Measurements from ENCODE around the gene POU2F3.
A peak's percentile ranks its signal among the peaks of the same experiment; 100 is the strongest.

Gene POU2F3

DNA sequence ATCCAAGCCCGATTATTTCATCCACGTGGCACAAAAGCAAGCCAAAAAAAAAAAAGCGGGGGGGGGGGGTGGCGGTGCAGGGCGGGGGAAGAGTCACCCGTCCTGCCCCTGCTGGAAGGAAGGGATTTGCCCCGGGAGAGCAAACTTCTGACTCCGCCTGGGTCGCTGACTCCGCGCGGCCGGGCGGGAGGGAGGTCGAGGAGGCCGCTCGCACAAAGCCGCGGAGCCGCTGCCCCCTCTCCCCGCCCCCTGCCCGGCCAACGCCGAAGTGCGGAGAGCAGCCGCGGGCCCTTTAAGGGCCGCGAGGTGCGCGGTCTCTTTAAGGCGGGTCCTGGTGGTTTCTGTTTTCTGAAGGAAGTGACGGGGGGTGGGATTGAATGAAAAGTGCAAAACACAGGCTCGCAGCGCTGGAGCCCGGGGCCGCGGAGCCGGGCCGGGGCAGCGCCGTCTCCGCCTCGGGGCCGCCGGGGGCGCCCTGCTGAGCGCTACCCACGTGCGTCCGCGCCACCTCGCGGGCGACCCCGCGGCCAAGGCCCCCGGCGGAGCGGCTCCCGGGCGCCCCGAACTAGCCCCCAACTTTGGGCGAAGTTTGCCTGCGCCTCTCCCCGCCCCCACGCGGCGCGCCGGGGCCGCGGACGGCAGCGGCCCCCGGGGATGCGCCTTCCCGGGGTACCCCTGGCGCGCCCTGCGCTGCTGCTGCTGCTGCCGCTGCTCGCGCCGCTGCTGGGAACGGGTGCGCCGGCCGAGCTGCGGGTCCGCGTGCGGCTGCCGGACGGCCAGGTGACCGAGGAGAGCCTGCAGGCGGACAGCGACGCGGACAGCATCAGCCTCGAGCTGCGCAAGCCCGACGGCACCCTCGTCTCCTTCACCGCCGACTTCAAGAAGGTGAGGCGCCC is 29.1 kb upstream of the POU2F3 start, which contains the start of gene OAF:
TSS of gene OAF (plus strand) at position 407 of the 896 bp plus-strand sequence. CDS start at position 655, 248 bp downstream.
- peak; percentile 78 for DNase-seq (ENCODE audit: low read depth)
- H3K4me3 ChIP-seq (ENCODE audit: low read length), result peak within 1 kb of the TSS; percentile 58
- TF ChIP-seq, protein P1, sequence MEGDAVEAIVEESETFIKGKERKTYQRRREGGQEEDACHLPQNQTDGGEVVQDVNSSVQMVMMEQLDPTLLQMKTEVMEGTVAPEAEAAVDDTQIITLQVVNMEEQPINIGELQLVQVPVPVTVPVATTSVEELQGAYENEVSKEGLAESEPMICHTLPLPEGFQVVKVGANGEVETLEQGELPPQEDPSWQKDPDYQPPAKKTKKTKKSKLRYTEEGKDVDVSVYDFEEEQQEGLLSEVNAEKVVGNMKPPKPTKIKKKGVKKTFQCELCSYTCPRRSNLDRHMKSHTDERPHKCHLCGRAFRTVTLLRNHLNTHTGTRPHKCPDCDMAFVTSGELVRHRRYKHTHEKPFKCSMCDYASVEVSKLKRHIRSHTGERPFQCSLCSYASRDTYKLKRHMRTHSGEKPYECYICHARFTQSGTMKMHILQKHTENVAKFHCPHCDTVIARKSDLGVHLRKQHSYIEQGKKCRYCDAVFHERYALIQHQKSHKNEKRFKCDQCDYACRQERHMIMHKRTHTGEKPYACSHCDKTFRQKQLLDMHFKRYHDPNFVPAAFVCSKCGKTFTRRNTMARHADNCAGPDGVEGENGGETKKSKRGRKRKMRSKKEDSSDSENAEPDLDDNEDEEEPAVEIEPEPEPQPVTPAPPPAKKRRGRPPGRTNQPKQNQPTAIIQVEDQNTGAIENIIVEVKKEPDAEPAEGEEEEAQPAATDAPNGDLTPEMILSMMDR (IDR thresholded peaks at IDR 0.05; ENCODE audit: insufficient read depth, low read depth, low read length, missing control alignments), result no peak

DNA sequence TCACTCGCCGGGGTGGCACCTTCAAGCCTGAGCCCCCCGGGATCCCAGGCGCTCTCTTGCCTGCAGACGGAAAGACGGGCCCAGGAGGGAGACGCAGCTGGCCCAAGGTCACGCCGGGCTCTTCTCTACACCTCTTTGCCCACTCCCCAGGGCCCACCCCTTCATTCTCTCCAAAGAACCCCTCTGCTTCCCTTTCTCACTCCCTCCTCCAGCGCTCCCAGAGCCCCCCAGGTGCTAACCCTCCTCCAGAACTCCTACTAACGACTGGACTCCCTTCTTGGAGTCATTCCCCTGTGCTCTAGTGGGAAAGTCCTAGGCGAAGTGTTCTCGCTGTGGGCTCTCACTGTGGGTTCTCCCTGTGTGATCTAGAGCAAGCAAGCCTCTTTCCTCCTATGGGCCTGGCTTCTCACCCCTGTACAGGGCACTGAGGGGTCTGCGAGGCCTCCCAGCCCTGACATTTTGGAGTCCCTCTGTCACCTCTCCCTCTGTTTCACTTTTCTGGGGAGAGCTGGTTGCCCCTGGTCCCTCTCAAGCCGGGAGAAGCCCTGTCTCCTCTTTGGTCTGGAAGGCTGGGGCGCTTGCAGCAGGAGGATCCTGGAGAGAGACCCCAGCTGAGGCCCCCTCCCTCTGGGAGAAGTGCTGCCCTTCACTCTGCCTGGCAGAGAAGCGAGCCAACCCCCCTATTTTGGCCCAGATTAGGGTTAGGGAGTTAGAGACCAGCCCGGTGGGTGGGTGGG is 28.2 kb upstream of the POU2F3 start:
- peak overlapping the region; percentile 58 for H3K4me3 ChIP-seq (ENCODE audit: low read length)
- no peak for DNase-seq (ENCODE audit: low read depth)
- TF ChIP-seq, protein P1 (IDR thresholded peaks at IDR 0.05; ENCODE audit: insufficient read depth, low read depth, low read length, missing control alignments), result no peak

DNA sequence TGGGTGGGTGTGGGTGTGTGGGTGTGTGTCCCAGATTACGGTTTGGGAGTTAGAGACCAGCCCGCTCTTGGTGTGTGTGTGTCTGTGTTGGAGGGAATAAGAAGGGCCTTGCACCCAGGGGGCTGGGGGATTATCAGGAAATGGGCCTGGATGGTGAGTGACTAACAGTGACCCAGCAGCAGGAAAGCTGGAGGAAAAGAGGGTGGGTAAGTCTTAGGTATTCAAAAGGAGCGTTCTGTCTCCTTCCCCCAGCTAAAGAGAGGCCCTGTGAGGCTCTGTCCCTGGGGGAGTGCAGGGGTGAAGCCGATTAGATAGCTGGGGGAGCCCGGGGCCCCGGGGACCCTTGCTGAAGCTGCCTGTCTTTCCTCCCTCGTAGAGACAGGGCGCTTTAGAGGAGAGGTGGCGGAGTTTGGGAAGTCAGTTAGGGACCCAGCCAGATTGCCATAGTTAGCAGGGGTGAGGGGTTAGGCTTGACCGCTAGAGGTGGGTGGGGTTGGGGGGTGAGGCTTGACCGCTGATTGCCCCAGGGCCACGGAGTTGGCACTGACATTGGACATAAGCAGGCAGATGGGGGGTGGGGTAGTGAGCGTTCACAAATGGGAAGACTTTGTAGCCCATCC is 27.6 kb upstream of the POU2F3 start:
- peak; percentile 47 for DNase-seq (ENCODE audit: low read depth)
- TF ChIP-seq, protein P1 (IDR thresholded peaks at IDR 0.05; ENCODE audit: insufficient read depth, low read depth, low read length, missing control alignments), result no peak
- H3K4me3 ChIP-seq (ENCODE audit: low read length), result peak overlapping the region; percentile 21

DNA sequence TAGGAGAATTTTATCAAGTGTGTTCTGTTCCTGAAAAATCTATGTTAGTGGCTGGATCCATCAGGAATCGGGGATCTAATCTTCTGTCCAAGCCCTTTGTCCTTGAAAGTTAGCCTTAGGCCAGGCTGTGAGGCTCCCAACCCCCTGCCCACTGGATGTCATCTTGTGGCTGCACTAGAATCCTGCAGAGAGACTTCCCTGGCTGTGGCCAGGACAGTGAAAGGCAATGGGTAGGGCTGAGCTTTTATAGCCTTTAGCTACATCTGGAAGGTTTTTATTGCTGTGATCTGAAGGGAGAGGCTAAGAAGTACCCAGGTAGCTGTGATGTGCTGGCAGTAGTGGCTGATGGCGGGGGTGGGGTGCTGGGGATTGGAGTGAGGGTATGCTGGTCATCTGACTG is 27.0 kb upstream of the POU2F3 start:
- no peak for DNase-seq (ENCODE audit: low read depth)
- H3K4me3 ChIP-seq (ENCODE audit: low read length), result no peak overlapping the region
- TF ChIP-seq, protein P1 (IDR thresholded peaks at IDR 0.05; ENCODE audit: insufficient read depth, low read depth, low read length, missing control alignments), result no peak

DNA sequence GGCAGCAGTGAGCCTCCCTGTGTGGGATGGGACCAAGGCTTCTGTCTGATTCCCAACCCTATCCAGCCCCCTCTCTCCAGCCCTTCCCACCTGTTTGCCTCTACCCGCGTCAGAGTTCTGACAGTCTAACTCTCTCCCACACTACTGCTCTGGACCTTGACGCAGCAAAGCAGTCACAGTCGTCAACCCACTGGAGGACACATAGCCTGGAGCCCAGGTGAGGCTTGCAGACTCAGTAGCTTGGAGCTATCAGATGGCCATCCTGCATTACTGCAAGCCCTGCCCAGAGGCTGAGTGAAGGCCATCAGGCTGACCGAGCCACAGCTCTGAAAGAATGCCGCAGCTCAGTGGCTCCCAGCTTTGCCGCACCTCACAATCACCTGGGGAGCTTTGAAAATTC is 25.4 kb upstream of the POU2F3 start:
- TF ChIP-seq, protein P1 (IDR thresholded peaks at IDR 0.05; ENCODE audit: insufficient read depth, low read depth, low read length, missing control alignments), result no peak
- H3K4me3 ChIP-seq (ENCODE audit: low read length), result no peak overlapping the region
- DNase-seq (ENCODE audit: low read depth), result no peak

DNA sequence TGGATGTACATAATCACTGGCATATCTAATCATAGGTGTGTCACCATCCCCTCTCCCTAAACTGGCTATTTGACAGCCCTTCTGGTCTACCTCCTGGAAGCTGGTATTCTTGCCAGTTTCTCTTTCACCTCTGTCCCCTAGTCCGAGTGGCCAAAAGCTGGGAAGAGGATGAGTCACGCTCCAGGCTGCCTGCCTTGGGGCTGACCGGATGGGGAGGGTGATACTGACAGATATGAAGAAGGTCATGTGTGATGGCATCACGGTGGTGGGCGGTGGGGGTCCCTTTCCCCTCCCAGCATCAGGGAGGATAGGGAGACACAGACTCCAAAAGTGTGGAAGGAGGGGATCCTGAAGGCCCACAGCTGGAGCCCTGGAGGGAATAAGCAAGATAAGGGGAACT is 24.3 kb upstream of the POU2F3 start:
- no peak overlapping the region for H3K4me3 ChIP-seq (ENCODE audit: low read length)
- TF ChIP-seq, protein P1 (IDR thresholded peaks at IDR 0.05; ENCODE audit: insufficient read depth, low read depth, low read length, missing control alignments), result no peak
- DNase-seq (ENCODE audit: low read depth), result no peak

All from epithelial cell of esophagus (primary cell).